ES-I3 (cell line): ENCODE data around the gene KRTAP4-6.
"Not testable (repeated sequence)": the region's sequence is repeated elsewhere in the genome, so short reads cannot be mapped to it uniquely, and the experiment has no call there.

ENCODE experiments used
- H3K36me3 ChIP-seq: 2 replicates; pipeline ENCODE4 v1.6.1; 2013; ENCODE audit warnings: mild to moderate bottlenecking, low read length, control low read depth, moderate library complexity; ENCODE audit not compliant: insufficient read depth
- H3K4me1 ChIP-seq: 2 replicates; pipeline ENCODE4 v1.6.1; 2013; ENCODE audit warnings: mild to moderate bottlenecking, control low read depth, low read length; ENCODE audit not compliant: insufficient read depth
- H3K9ac ChIP-seq: 2 replicates; pipeline ENCODE4 v1.6.1; 2013; ENCODE audit warnings: low read depth, mild to moderate bottlenecking, low read length, moderate library complexity
- H3K9me3 ChIP-seq: 2 replicates; pipeline ENCODE4 v1.6.1; 2013; ENCODE audit warnings: mild to moderate bottlenecking, low read length, moderate library complexity; ENCODE audit not compliant: control insufficient read depth, insufficient read depth

KRTAP4-6 gene

GRCh38 chr17:41126412-41126811 is 13.9 kb downstream of the KRTAP4-6 start:
- no peak overlapping the region for H3K9ac ChIP-seq
- no peaks in the 10 kb centered on the region for H3K36me3 ChIP-seq
- H3K9me3 ChIP-seq: no peaks in the 10 kb centered on the region
- H3K4me1 ChIP-seq: no peaks in the 10 kb centered on the region

DNA sequence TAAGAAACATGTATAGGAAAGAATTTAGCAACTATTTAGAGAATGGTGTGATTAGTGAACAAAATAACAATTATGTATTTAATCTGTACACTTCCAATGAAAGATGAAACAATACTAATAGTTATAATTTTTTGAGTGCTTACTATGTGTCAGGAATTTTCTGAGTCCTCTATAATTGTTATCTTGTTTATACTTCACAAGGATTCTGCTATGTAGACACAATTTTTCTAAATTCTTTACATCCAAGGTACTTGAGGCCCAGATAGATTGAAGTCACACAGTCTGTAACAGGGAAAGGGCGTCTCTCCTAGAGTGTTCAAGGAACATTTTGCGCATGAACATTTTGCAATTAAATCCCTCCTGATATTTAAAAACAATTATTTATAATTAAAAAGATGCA is 15.3 kb downstream of the KRTAP4-6 start:
- H3K4me1 ChIP-seq: no peaks in the 10 kb centered on the region
- H3K9ac ChIP-seq: no peak overlapping the region
- H3K36me3 ChIP-seq: no peaks in the 10 kb centered on the region
- no peaks in the 10 kb centered on the region for H3K9me3 ChIP-seq

DNA sequence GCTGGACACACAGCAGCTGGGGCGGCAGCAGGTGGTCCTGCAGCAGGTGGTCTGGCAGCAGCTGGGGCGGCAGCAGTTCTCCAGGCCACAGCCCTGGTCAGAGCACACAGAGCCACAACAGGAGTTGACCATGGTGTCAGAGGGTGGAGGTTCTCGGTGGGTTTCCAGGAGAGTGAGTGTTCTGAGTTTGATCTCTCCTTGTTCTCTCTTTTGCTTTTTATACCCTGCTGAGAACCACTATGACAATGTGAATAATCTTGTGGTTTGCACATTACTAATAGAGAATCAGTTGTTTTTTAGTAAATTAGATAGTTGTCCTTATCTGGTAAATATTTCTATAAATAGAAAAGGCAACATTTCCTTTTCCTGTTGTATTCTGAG is 16.4 kb downstream of the KRTAP4-6 start, which contains the start of gene KRTAP4-12:
Gene KRTAP4-12, minus strand, starts transcription at position 192 of the 381 bp plus-strand sequence. Its CDS starts 60 bp downstream, at position 132.
- H3K9me3 ChIP-seq, H3K4me1 ChIP-seq, H3K9ac ChIP-seq, H3K36me3 ChIP-seq: not testable (repeated sequence)

- H3K9me3 ChIP-seq, H3K36me3 ChIP-seq, H3K9ac ChIP-seq, H3K4me1 ChIP-seq: not testable (repeated sequence)
These were observed 16.9 kb downstream of the KRTAP4-6 start for GRCh38 chr17:41123292-41123990.

DNA sequence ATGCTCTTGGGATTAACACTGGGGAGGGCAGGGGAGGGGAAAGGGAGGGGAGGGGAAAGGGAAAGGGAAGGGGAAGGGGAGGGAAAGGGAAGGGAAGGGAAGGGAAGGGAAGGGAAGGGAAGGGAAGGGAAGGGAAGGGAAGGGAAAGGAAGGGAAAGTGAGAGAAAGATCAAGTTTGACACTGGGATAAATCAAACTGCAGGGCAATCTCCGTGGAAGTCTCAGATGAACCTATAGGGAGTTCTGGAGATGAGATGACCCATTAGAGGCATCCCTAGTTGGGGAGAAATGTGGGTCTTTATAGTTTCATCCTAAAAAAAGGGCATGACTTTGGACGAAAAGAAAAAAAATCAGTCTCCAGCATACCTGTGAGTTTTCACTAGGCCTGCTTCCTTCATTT is 18.6 kb downstream of the KRTAP4-6 start:
- H3K9ac ChIP-seq: no peak overlapping the region
- H3K36me3 ChIP-seq: no peaks in the 10 kb centered on the region
- no peaks in the 10 kb centered on the region for H3K9me3 ChIP-seq
- no peaks in the 10 kb centered on the region for H3K4me1 ChIP-seq

DNA sequence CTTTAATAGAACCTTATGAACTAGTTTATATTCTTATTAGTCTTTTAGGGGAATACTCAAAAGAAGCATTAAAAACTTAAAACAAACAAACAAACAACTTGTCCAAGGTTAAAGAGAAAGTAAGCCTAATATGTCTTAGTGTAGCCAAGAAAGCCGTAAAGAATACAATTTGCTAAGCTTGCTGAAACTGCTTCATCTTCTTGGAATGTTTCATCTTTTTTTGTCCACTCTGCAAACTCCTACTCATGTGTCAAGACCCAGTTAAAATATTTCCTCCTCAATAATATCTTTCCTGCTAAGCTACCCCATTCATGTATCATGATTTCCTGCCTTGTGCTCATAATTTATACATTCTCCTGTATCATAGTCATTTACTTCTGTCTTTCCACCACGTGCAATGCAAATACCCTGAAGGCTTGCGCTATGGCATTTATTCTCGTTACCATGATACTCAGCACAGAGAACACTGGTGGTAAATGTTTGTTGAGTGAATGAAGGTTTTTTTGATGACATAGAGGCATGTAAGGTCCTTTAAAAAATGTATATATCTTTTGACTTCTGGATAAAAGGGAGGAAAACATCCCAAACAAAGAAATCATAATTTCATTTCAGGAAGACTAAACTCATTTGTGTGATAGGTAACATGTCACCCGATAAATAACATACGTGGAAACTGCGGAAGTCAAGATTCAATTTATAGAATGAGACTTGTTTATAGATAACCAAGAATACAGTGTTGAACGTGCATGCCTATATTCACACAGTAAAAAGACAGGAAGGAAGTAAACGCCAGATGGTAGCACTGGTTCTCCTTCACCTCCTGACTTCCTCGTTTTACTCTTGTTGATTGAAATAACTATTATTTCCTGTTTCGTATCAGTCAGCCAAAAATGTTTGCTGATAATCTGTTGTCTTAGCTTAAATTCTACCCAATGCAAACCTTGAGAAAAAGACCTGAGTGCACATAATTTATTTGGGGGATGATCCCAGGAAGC is 20.4 kb downstream of the KRTAP4-6 start:
- not testable (repeated sequence) for H3K36me3 ChIP-seq, H3K4me1 ChIP-seq, H3K9ac ChIP-seq, H3K9me3 ChIP-seq

- H3K9ac ChIP-seq: no peak overlapping the region
- H3K4me1 ChIP-seq: no peaks in the 10 kb centered on the region
- H3K9me3 ChIP-seq: no peaks in the 10 kb centered on the region
- no peaks in the 10 kb centered on the region for H3K36me3 ChIP-seq
These were observed 21.6 kb downstream of the KRTAP4-6 start for GRCh38 chr17:41118721-41119120.

DNA sequence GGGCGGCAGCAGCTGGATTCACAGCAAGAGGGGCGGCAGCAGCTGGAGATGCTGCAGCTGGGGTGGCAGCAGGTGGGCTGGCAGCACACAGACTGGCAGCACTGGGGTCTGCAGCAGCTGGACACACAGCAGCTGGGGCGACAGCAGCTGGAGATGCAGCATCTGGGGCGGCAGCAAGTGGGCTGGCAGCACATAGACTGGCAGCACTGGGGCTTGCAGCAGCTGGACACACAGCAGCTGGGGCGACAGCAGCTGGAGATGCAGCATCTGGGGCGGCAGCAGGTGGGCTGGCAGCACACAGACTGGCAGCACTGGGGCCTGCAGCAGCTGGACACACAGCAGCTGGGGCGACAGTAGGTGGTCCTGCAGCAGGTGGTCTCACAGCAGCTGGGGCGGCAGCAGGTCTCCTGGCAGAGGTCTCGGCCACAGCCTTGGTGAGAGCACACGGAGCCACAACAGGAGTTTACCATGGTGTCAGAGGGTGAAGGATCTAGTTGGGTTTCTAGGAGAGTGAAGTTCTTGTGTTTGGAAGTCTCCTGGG is 22.4 kb downstream of the KRTAP4-6 start, which contains the start of gene KRTAP4-11:
Gene KRTAP4-11, minus strand, starts transcription at position 528 of the 541 bp plus-strand sequence. Its CDS starts 58 bp downstream, at position 470.
- not testable (repeated sequence) for H3K9ac ChIP-seq, H3K4me1 ChIP-seq, H3K9me3 ChIP-seq, H3K36me3 ChIP-seq

GRCh38 chr17:41116297-41116696 is 24.0 kb downstream of the KRTAP4-6 start:
- H3K9me3 ChIP-seq: peaks cover 8% of the 10 kb centered on the region
- H3K36me3 ChIP-seq: no peaks in the 10 kb centered on the region
- no peaks in the 10 kb centered on the region for H3K4me1 ChIP-seq
- no peak overlapping the region for H3K9ac ChIP-seq

DNA sequence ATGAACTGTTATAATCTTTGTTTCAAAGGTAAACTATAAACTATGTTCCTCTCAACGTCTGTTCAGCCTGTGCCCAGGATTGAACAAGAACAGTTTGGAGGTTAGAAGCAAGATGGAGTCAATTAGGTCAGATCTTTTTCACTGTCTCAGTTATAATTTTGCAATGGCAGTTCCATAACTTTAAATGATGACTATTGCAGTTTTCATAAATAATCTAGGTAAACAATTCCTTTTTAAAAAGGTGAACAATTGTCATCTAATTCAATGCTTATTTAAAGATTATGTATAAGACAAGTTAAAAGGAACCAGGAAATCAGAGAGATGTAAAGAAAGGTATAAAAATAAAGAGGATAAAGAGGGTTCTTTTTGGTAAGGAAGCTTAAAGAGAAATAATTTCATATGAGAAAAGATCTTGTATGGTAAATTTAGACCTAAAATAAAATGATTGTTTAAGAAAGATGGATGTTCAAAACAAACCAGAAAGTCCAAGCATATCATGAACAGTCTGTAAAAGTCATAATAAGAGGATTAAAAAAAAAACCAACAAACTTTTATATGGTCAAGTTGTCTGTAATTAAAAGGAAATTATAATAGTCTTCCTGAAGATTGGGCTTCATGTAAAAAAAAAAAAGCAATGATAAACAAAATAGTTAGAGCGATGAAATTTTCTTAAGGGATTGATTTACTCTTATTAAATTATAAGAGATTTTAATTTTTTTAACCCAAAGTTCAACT is 29.0 kb downstream of the KRTAP4-6 start:
- Histone ChIP-seq H3K9me3 (peaks cover 8% of the 10 kb centered on the region), H3K9ac (no peak overlapping the region), H3K36me3 (no peaks in the 10 kb centered on the region), H3K4me1 (no peaks in the 10 kb centered on the region)

DNA sequence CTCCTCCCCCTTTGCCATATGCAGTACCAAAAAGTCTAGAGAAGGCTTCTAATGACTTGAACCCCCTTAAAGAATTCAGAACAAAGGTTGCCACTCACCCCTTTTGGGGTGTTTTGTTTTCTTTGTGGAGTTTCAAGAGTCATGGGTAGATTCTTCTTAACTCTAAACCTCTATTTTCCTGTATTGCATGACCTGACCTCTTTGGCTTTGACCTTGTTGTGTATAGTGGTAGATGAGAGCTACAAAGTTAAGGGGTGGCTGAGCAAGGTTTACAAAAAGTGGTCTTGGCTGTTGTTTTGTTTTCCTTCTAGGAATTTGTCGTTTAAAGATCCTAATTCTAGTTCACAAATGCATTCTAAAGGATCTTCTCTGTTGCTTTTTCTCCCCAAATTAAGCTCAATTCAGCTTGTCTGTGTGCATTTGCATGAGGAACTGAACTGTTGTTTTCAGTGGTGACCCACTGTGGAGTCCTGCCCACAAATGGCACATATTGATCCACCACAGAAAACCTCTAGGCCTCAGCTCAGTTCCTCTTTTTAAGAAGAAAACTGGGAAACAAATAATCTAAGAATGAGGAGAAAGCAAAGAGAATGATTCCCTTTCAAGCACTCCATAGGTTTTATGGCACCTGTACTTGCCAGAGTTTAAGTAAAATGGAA is 31.5 kb downstream of the KRTAP4-6 start:
- H3K9ac ChIP-seq, H3K4me1 ChIP-seq, H3K36me3 ChIP-seq, H3K9me3 ChIP-seq: not testable (repeated sequence)

- H3K36me3 ChIP-seq: no peaks in the 10 kb centered on the region
- H3K9me3 ChIP-seq: peaks cover 4% of the 10 kb centered on the region
- H3K4me1 ChIP-seq: no peaks in the 10 kb centered on the region
- no peak overlapping the region for H3K9ac ChIP-seq
These were observed 32.3 kb downstream of the KRTAP4-6 start for GRCh38 chr17:41107941-41108450.

- not testable (repeated sequence) for H3K9me3 ChIP-seq, H3K36me3 ChIP-seq, H3K4me1 ChIP-seq, H3K9ac ChIP-seq
These were observed 35.0 kb downstream of the KRTAP4-6 start, which contains the start of gene KRTAP4-9 for GRCh38 chr17:41105347-41105746. TSS of gene KRTAP4-9 (plus strand) at chr17:41105389. CDS start at chr17:41105389, 0 bp downstream.
